KOPT-K1 (cell line): ENCODE data around the gene ERCC5.
A peak's percentile ranks its signal among the peaks of the same experiment; 100 is the strongest.

Experiments used
- H3K27ac ChIP-seq: fragments of 200-600 bp; sonication (generic); 2 replicates; pipeline ENCODE4 v1.5.1; 2016; ENCODE audit warnings: antibody characterized with exemption, mild to moderate bottlenecking, low read depth, low read length; ENCODE audit not compliant: poor library complexity, severe bottlenecking
- H3K36me3 ChIP-seq: fragments of 200-600 bp; sonication (generic); 2 replicates; pipeline ENCODE4 v1.5.1; 2017; ENCODE audit warnings: antibody characterized with exemption, mild to moderate bottlenecking, low read length, moderate library complexity; ENCODE audit not compliant: insufficient read depth
- H3K9me3 ChIP-seq: fragments of 200-600 bp; sonication (generic); 2 replicates; pipeline ENCODE4 v1.5.1; 2017; ENCODE audit warnings: antibody characterized with exemption, low read length, mild to moderate bottlenecking; ENCODE audit not compliant: insufficient read depth, poor library complexity, severe bottlenecking

ERCC5 gene

DNA sequence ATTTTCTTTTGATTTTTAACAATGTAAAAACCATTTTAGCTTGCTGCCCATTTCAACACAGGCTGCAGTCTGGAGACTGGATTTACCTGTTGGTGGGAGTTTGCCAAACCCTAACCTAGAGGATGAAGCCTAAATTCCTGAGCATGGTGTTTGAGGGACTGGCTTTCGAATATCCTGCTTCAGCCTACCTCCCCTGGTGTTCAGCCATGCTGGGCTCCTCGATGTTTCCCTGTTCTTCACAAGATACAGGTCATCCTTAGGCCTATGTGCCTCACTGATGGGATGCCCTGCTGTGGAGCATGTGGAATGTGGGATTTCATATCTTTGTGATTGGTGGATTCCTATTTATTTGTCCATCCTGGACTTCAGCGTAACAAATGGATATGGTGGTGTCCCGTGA lies 20.4 kb upstream of the ERCC5 start:
- peaks cover 8% of the 10 kb centered on the region for H3K9me3 ChIP-seq
- H3K36me3 ChIP-seq, result peaks cover 7% of the 10 kb centered on the region
- H3K27ac ChIP-seq, result no peak overlapping the region

- no peak overlapping the region for H3K27ac ChIP-seq
- H3K36me3 ChIP-seq, result peaks cover 7% of the 10 kb centered on the region
- peaks cover 8% of the 10 kb centered on the region for H3K9me3 ChIP-seq
Measured at GRCh38 chr13:102825921-102826706, 19.7 kb upstream of the ERCC5 start.

- Histone ChIP-seq H3K36me3 (peaks cover 4% of the 10 kb centered on the region; the same call in 1 of the 2 replicates), H3K9me3 (no peaks in the 10 kb centered on the region), H3K27ac (no peak overlapping the region)
Measured at GRCh38 chr13:102830646-102831045, 15.2 kb upstream of the ERCC5 start.

- H3K9me3 ChIP-seq, result no peaks in the 10 kb centered on the region
- peaks cover 4% of the 10 kb centered on the region; the same call in 1 of the 2 replicates for H3K36me3 ChIP-seq
- no peak overlapping the region for H3K27ac ChIP-seq
Measured at GRCh38 chr13:102836471-102836870, 9.4 kb upstream of the ERCC5 start.

GRCh38 chr13:102838273-102838672 lies 7.6 kb upstream of the ERCC5 start:
- peaks cover 4% of the 10 kb centered on the region; the same call in 1 of the 2 replicates for H3K36me3 ChIP-seq
- no peaks in the 10 kb centered on the region for H3K9me3 ChIP-seq
- no peak overlapping the region for H3K27ac ChIP-seq

- Histone ChIP-seq H3K36me3 (peaks cover 4% of the 10 kb centered on the region; the same call in 1 of the 2 replicates), H3K9me3 (no peaks in the 10 kb centered on the region), H3K27ac (no peak overlapping the region)
Measured at GRCh38 chr13:102838982-102839381, 6.8 kb upstream of the ERCC5 start.

DNA sequence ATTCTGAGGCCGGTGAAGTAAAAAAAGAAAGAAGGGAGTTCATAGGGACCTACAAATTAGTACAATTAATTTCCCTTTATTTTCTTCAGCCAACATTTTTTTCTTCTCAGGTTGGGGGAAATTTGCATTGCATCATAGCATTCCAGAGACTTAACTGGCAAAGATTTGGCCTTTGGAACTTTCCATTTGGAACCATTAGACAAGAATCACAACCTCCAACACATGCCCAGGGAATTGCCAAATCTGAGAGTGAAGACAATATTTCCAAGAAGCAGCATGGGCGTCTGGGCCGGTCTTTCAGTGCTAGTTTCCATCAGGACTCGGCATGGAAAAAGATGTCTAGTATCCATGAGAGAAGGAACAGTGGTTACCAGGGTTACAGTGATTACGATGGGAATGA lies 6.4 kb upstream of the ERCC5 start:
- H3K36me3 ChIP-seq, result peaks cover 4% of the 10 kb centered on the region; the same call in 1 of the 2 replicates
- no peaks in the 10 kb centered on the region for H3K9me3 ChIP-seq
- H3K27ac ChIP-seq, result no peak overlapping the region

- Histone ChIP-seq H3K27ac (peak overlapping the region; percentile 90), H3K36me3 (peaks cover 9% of the 10 kb centered on the region), H3K9me3 (no peaks in the 10 kb centered on the region)
Measured at GRCh38 chr13:102845289-102845629, 573 bp upstream of the ERCC5 start.

GRCh38 chr13:102846261-102847015 lies 606 bp downstream of the ERCC5 start:
- no peaks in the 10 kb centered on the region for H3K9me3 ChIP-seq
- H3K36me3 ChIP-seq, result peaks cover 9% of the 10 kb centered on the region
- H3K27ac ChIP-seq, result peak overlapping the region; percentile 90

DNA sequence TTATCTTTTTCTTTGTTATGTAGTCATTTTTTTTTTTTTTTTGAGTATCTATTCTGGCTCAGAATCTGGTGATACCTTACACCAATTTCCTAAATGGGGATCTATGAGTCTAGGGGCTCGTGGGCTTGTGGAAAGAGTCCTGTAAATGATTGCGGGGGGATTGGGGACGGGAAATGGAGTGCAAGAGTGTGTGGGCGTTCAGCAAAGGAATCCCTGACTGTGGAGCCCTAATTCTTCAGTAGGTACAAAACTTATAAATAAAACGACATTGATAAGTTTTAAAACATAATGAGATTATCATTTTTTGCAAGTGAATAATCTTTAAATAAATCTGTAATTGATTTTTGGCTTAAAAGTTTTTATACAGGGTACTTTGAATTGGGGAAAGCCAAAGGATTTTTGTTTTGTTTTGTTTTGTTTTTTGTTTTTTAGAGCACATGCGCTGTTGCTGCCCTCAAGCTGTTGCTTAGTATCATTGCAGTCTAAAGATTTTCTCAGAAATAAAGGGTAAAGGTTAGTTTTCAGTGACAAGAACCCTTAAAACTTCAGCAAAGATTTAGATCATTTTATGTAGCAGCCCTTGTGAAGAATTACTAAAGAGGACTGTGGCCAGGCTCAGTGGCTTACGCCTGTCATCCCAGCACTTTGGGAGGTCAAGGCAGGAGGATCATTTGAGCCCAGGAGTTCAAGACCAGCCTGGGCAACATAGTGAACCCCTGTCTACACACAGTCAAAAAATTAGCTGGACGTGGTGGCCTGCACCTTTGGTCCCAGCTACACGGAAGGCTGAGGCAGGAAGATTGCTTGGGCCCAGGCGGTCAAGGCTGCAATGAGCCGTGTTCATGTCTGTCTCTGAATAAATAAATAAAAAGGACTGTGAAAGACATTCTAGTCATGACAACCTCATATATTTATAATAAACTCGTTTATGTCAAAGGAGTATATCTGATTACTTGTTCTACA lies 1.7 kb downstream of the ERCC5 start:
- H3K36me3 ChIP-seq, result peaks cover 16% of the 10 kb centered on the region
- peak overlapping the region; percentile 90 for H3K27ac ChIP-seq
- no peaks in the 10 kb centered on the region for H3K9me3 ChIP-seq

GRCh38 chr13:102848956-102849355 lies 3.1 kb downstream of the ERCC5 start:
- Histone ChIP-seq H3K27ac (no peak overlapping the region), H3K36me3 (peaks cover 29% of the 10 kb centered on the region), H3K9me3 (no peaks in the 10 kb centered on the region)

DNA sequence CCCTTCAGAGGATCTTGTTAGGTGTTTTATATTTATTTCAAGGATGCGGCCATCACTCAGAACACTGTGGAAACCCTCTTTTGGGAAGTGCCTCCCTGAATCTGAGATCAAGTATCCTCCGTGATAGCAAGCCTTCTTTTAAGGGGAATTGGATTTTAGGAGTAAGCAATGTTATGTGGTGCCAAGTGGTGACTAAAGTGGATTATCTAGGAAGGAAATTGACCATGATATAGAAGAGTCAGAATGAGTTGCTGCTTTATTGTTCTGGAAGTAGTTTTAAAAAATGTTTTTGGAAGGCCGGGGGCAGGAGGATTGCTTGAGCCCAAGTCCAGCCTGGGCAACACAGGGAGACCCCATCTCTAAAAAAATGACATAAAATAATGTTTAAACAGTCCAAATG lies 6.7 kb downstream of the ERCC5 start:
- H3K36me3 ChIP-seq, result peaks cover 65% of the 10 kb centered on the region
- H3K9me3 ChIP-seq, result no peaks in the 10 kb centered on the region
- H3K27ac ChIP-seq, result no peak overlapping the region

GRCh38 chr13:102854675-102855074 lies 8.8 kb downstream of the ERCC5 start:
- Histone ChIP-seq H3K27ac (no peak overlapping the region), H3K9me3 (no peaks in the 10 kb centered on the region), H3K36me3 (peaks cover 78% of the 10 kb centered on the region)

- no peak overlapping the region for H3K27ac ChIP-seq
- H3K36me3 ChIP-seq, result peaks cover 95% of the 10 kb centered on the region
- H3K9me3 ChIP-seq, result no peaks in the 10 kb centered on the region
Measured at GRCh38 chr13:102856557-102856956, 10.7 kb downstream of the ERCC5 start.
